ENCODE measurements around the gene FAM222A. TPM values are rescaled to one million over a fixed set of nuclear protein-coding genes. Genes with fewer than 3 reads are reported as not detected.
A peak's percentile ranks its signal among the peaks of the same experiment; 100 is the strongest.

FAM222A gene
- total and polyA plus RNA-seq, 12 donors, result 9.2 to 57.8 (median 25.3) TPM

DNA sequence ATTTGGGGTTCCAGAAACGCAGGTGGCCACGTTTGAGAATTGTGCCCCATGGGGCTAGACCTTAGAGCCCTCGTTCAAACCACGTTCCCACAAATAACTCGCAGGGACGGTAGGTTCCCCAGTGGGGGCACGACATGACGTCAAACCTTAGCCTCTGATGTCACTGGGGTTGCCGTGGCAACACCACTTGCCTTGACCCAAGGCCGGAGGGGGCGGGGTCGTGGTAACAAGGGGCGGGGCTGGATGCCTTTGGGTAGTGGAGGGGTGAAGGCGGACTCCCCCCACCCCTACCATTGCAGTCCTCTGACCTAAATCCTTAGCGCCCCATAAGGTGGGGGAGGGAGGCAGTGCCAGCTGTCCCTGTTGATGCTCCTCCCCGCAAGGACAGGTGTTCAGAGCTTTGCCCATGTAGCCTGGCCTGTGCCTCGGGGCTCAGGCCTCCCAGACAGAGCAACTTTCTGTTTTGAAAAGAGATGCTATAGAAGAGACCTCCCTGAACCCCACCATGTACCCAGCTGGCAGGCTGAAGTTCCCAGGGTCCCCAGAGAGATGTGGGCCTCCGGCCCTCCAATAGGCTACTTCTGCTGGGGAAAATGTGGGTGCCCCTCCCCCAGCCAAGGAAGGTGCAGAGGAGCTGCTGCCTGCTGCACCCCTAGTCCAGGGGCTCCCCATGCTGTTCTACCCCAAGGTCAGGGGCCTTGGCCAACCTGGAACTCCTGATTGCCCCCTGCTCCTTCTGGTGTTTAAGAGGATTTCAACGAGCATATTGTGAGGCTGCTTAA, 1.9 kb downstream of the FAM222A start:
- intact Hi-C loops (cut with DNase I), result loop anchor here in 1 of 2 donors (5.0 kb wide), 2 partner anchors 57 to 118 kb away; no protein-coding TSS in a partner anchor
- TF ChIP-seq, protein P1, sequence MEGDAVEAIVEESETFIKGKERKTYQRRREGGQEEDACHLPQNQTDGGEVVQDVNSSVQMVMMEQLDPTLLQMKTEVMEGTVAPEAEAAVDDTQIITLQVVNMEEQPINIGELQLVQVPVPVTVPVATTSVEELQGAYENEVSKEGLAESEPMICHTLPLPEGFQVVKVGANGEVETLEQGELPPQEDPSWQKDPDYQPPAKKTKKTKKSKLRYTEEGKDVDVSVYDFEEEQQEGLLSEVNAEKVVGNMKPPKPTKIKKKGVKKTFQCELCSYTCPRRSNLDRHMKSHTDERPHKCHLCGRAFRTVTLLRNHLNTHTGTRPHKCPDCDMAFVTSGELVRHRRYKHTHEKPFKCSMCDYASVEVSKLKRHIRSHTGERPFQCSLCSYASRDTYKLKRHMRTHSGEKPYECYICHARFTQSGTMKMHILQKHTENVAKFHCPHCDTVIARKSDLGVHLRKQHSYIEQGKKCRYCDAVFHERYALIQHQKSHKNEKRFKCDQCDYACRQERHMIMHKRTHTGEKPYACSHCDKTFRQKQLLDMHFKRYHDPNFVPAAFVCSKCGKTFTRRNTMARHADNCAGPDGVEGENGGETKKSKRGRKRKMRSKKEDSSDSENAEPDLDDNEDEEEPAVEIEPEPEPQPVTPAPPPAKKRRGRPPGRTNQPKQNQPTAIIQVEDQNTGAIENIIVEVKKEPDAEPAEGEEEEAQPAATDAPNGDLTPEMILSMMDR (IDR thresholded peaks at IDR 0.05), result no peak
- TF ChIP-seq POLR2A (IDR thresholded peaks at IDR 0.05), result no peak
- H3K27me3 ChIP-seq, result no peaks in the 10 kb centered on the region
- 28 to 58% (median 32%) methylated on average over 4 to 19 of the region's 19 CpGs for WGBS, 4 donors
- peaks cover 45 to 77% of the 10 kb centered on the region in 2 donors for H3K4me1 ChIP-seq (replicated peaks in 1 of 2)
- H3K27ac ChIP-seq, result peak overlapping the region; percentile 56 to 89 (median 81)
- H3K36me3 ChIP-seq (replicated peaks in 1 of 2), result no peaks in the 10 kb centered on the region
- peak overlapping the region in 1 of 4 donors; percentile 81 for H3K4me3 ChIP-seq
- DNase-seq, result peak; percentile 63 to 95 (median 78)
- no peaks in the 10 kb centered on the region for H3K9me3 ChIP-seq (replicated peaks in 1 of 3)

DNA sequence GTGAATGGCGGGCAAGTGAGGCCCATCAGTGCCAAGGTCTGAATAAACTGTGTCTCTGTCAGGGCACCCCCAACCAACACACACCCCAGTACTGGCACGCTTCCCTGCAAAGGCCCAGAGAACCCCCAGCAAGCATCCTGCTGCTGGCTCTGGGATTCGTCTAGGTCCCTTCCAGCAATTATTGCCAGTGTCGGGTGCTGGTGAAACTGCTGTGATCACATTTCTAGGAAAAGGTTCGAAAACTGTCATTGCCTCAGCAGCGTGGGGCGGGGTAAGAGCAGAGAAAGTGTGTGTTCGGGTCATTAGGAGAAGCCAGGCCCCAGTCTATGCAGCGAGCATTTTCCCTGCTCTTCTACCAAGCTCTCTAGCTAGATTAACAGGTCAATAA, 2.5 kb downstream of the FAM222A start:
- WGBS, 4 donors, result 29 to 45% (median 41%) methylated on average over 8 to 9 of the region's 9 CpGs
- Histone ChIP-seq H3K27me3 (no peaks in the 10 kb centered on the region), H3K4me1 (replicated peaks in 1 of 2) (peaks cover 51 to 78% of the 10 kb centered on the region in 2 donors), H3K36me3 (replicated peaks in 1 of 2) (no peaks in the 10 kb centered on the region), H3K9me3 (replicated peaks in 1 of 3) (no peaks in the 10 kb centered on the region), H3K27ac (peak overlapping the region; percentile 40 to 89 (median 81)), H3K4me3 (peak overlapping the region in 1 of 4 donors; percentile 81)
- peak in 5 of 7 donors; percentile 45 to 78 (median 51) for DNase-seq
- intact Hi-C loops (cut with DNase I), result loop anchor here in 1 of 2 donors (5.0 kb wide), 2 partner anchors 56 to 119 kb away; no protein-coding TSS in a partner anchor
- TF ChIP-seq POLR2A (IDR thresholded peaks at IDR 0.05), result peak in 1 of 2 donors; percentile 49
- TF ChIP-seq, protein P1 (IDR thresholded peaks at IDR 0.05), result no peak

GRCh38 chr12:109716512-109717389, 3.1 kb downstream of the FAM222A start:
- Histone ChIP-seq H3K4me1 (replicated peaks in 1 of 2) (peaks cover 56 to 80% of the 10 kb centered on the region in 2 donors), H3K27me3 (no peaks in the 10 kb centered on the region), H3K9me3 (replicated peaks in 1 of 3) (no peaks in the 10 kb centered on the region), H3K4me3 (peak overlapping the region in 1 of 4 donors; percentile 81), H3K36me3 (replicated peaks in 1 of 2) (no peaks in the 10 kb centered on the region), H3K27ac (peak overlapping the region; percentile 40 to 89 (median 81))
- intact Hi-C loops (cut with DNase I), result loop anchor here in 1 of 2 donors (5.0 kb wide), 2 partner anchors 56 to 119 kb away; no protein-coding TSS in a partner anchor
- WGBS, 4 donors, result 49 to 59% (median 53%) methylated on average over 14 to 19 of the region's 19 CpGs
- TF ChIP-seq, protein P1 (IDR thresholded peaks at IDR 0.05), result no peak
- peak in 1 of 2 donors; percentile 49 for TF ChIP-seq POLR2A (IDR thresholded peaks at IDR 0.05)
- peak in 6 of 7 donors; percentile 68 to 81 (median 77) for DNase-seq
